CD4-positive, alpha-beta T cell treated with Interferon gamma for 1 hour (primary cell): Measurements from ENCODE around the gene ZNF217.
"Not testable (repeated sequence)": the region's sequence is repeated elsewhere in the genome, so short reads cannot be mapped to it uniquely, and the experiment has no call there.

Source experiments
- DNase-seq: peaks from one replicate; pipeline ENCODE4 v3.0.0-alpha.2; 2020

The ZNF217 gene

GRCh38 chr20:53581444-53582250, 12.0 kb downstream of the ZNF217 start:
- DNase-seq, result no peak

GRCh38 chr20:53580376-53581111, 13.1 kb downstream of the ZNF217 start:
- no peak for DNase-seq

- DNase-seq, result no peak
Observed at GRCh38 chr20:53579581-53580375, 13.9 kb downstream of the ZNF217 start.

- no peak for DNase-seq
Observed at GRCh38 chr20:53579266-53579580, 14.4 kb downstream of the ZNF217 start.

GRCh38 chr20:53578492-53579222, 15.0 kb downstream of the ZNF217 start:
- peak; percentile 34 for DNase-seq

- DNase-seq, result no peak
Observed at GRCh38 chr20:53576586-53577318, 16.9 kb downstream of the ZNF217 start.

GRCh38 chr20:53576195-53576580, 17.5 kb downstream of the ZNF217 start:
- DNase-seq, result no peak

- no peak for DNase-seq
Observed at GRCh38 chr20:53575481-53576194, 18.0 kb downstream of the ZNF217 start.

GRCh38 chr20:53574819-53575218, 18.8 kb downstream of the ZNF217 start:
- DNase-seq, result no peak

- no peak for DNase-seq
Observed at GRCh38 chr20:53574259-53574789, 19.3 kb downstream of the ZNF217 start.

GRCh38 chr20:53571555-53572286, 21.9 kb downstream of the ZNF217 start:
- DNase-seq, result no peak

- DNase-seq, result no peak
Observed at GRCh38 chr20:53570446-53571276, 23.0 kb downstream of the ZNF217 start.

- no peak for DNase-seq
Observed at GRCh38 chr20:53569606-53570307, 23.9 kb downstream of the ZNF217 start.

GRCh38 chr20:53569005-53569404, 24.6 kb downstream of the ZNF217 start:
- DNase-seq, result no peak

- no peak for DNase-seq
Observed at GRCh38 chr20:53568351-53568750, 25.3 kb downstream of the ZNF217 start.

GRCh38 chr20:53567379-53567917, 26.2 kb downstream of the ZNF217 start:
- DNase-seq, result no peak

GRCh38 chr20:53566623-53567022, 27.0 kb downstream of the ZNF217 start:
- DNase-seq, result not testable (repeated sequence)

- DNase-seq, result no peak
Observed at GRCh38 chr20:53565254-53565653, 28.4 kb downstream of the ZNF217 start.
